Middle frontal gyrus (tissue), 1 donor: Measurements from ENCODE around the gene ITGB8.
"Not testable (repeated sequence)": the region's sequence is repeated elsewhere in the genome, so short reads cannot be mapped to it uniquely, and the experiment has no call there.

Source experiments
- DNase-seq: peaks from one replicate; pipeline ENCODE4 v3.0.0-alpha.2; 2015; ENCODE audit warnings: low spot score; ENCODE audit errors: extremely low spot score

Gene ITGB8

GRCh38 chr7:20381406-20382034 is 50.8 kb downstream of the ITGB8 start:
- no peak for DNase-seq

- no peak for DNase-seq
These were observed 52.7 kb downstream of the ITGB8 start for GRCh38 chr7:20383351-20383750.

GRCh38 chr7:20385126-20385525 is 54.4 kb downstream of the ITGB8 start:
- no peak for DNase-seq

GRCh38 chr7:20388084-20388483 is 57.4 kb downstream of the ITGB8 start:
- DNase-seq: no peak

DNA sequence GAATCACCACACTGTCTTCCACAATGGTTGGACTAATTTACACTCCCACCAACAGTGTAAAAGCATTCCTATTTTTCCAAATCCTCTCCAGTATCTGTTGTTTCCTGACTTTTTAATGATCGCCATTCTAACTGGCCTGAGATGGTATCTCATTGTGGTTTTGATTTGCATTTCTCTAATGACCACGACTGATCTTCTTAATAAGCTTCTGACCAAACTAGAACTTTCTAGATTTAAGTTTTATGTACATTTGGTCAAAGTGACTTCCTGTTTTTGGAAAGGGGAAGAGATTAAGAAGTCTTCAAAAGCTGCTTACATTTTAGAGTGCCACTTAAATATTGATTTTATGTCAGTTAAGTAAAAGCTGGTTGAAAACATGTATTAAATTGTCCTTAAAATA is 58.5 kb downstream of the ITGB8 start:
- not testable (repeated sequence) for DNase-seq

DNA sequence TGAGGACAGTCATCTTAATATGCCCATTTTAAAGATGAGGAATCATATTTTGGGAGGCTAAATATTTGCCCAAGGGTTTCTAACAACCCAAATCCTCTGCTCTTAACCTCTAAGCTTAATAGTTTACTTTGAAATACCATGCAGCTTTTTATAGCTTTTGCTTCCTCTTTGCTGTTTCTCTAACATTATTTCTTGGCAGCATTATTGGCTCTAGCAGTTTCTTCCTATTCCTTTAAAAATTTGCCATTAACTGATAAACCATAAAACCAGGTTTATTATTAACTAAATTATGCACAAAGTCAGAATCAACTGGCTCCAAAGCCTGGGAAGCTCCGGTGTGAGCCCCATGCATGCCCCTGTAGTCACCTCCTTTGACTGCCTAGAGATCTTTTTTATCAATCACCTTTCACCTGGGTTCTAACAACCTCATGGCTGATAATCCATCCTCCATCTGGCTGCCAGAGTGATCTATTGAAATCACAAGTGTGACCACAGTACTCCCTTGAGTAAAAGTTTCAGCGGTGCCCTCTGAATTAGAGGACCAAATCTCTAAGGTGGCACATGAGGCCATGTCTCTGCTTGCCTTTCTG is 62.4 kb downstream of the ITGB8 start:
- no peak for DNase-seq

DNA sequence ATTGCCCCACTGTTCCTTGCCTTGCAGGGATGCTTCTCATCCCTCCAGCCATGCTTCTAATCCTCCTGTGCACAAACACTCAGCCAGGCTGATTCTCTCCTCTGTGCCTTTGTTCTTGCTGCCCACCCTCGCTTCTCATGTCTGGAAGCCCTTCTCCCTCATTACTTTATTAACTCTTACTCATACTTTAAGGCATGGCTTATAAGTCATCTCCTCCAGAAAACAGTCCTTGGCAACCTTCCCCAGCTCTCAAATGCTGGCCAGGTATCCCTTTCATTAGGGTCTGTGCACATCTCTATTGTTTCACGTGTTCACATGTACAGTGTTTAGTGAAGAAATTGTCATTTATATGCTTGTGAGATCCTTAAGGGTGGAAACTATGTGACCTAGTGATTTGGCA is 62.9 kb downstream of the ITGB8 start:
- DNase-seq: no peak

GRCh38 chr7:20394284-20394683 is 63.6 kb downstream of the ITGB8 start:
- no peak for DNase-seq

DNA sequence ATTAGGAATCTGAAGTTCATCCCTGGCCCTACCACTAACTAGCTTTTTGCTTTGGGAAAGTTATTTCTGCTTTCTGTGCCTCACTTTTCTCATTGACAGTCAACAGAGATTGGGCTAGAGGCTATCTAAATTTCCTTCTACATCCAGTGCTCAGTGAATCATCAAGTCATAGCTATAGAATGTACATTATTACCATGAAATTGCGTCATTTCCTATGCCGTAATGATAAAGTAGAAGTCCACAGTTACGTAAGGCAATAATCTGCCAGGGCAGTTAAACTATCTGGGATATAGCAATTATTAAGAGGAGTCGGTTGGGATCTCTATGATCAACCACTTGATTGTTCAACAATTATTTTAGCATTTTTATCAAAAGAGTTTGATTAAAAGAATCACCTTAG is 64.4 kb downstream of the ITGB8 start:
- DNase-seq: no peak

GRCh38 chr7:20395511-20395910 is 64.8 kb downstream of the ITGB8 start:
- no peak for DNase-seq

DNA sequence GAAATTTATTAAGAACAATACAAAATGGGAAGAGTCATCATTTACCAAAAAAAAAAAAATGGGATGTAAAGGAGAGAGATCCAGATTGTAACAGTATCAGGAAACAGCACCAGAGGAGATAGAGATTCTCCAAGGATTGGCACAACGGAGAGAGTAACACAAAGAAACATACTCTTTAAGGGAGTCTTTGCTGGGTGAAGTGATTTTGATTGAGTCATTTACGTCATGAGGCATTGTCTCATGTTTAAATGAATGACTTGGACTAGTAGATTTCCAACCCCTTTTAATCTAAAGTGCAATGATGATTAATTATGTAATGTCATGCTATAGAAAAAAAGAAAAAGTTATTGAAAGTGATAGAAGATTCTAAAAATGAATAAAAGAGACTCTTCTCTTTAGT is 68.8 kb downstream of the ITGB8 start:
- DNase-seq: no peak

GRCh38 chr7:20401861-20402746 is 71.4 kb downstream of the ITGB8 start:
- DNase-seq: no peak

- no peak for DNase-seq
These were observed 72.1 kb downstream of the ITGB8 start for GRCh38 chr7:20402747-20403230.

DNA sequence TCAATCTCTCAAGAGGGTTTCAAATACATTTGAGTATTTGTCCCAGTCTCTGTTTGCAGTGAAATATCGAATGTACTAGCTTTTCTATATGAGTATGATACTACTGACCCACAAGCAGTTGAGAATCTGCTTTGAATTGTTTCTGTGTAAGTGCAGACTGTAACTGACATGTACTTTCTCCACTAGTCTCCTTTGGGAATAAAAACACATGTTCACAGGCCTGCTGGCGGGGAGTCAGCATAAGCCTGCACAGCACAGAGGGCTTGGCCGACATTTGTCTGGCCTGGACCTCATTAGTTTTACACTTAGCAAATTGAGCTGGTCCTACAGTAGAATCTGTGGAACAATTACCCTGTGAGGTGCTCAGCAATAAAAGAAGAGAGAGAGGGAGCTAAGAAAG is 72.6 kb downstream of the ITGB8 start:
- DNase-seq: no peak

- no peak for DNase-seq
These were observed 73.6 kb downstream of the ITGB8 start for GRCh38 chr7:20404320-20404719.

- DNase-seq: no peak
These were observed 77.1 kb downstream of the ITGB8 start for GRCh38 chr7:20407585-20408466.

GRCh38 chr7:20408467-20408826 is 77.7 kb downstream of the ITGB8 start:
- DNase-seq: no peak

GRCh38 chr7:20409961-20410360 is 79.3 kb downstream of the ITGB8 start:
- DNase-seq: no peak

DNA sequence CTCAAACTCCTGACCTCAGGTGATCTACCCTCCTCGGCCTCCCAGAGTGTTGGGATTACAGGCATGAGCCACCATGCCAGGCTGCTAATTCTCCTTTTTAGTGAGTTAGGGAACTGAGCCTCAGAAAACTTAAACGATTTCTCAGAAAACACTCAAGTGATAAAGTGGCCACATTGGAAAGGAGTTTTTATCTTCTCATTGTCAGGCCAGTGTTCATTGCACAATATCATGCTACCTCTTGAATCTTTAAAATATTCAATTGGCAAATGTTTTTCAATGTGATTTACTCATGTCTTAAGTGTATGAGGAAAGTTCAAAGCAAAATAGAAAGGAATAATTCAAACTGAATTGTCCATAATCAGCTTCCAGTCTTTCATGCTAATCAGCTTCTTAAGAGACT is 80.7 kb downstream of the ITGB8 start:
- DNase-seq: no peak

GRCh38 chr7:20412032-20412431 is 81.3 kb downstream of the ITGB8 start:
- DNase-seq: no peak

DNA sequence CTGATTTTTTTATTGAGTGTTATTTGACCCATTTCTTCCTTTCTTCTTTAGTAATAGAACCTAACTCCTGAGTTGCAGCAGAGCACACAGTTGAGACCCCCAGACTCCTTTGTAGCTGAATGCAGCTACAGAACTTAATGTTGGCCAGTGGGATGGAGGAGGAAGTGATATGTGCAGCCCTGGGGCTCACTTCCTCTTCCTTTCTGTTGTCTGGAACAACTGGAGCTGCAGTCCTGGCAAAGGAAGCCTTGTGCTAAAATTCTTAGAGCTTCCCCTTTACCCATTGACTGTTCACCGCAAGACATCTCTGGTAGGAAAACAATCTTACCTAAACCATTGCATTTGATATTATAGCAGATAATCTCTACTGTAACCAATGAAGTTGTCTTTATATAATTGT is 86.6 kb downstream of the ITGB8 start:
- no peak for DNase-seq
